HG03520 (cell line): Measurements from ENCODE around the gene NOM1.
"Not testable (repeated sequence)": the region's sequence is repeated elsewhere in the genome, so short reads cannot be mapped to it uniquely, and the experiment has no call there.

Source experiments
- ATAC-seq: cut with Tn5 transposase; IDR thresholded peaks from one replicate; pipeline ENCODE4 v1.9.1; 2021; ENCODE audit warnings: mild to moderate bottlenecking, moderate library complexity; ENCODE audit not compliant: unreplicated experiment

Gene NOM1

DNA sequence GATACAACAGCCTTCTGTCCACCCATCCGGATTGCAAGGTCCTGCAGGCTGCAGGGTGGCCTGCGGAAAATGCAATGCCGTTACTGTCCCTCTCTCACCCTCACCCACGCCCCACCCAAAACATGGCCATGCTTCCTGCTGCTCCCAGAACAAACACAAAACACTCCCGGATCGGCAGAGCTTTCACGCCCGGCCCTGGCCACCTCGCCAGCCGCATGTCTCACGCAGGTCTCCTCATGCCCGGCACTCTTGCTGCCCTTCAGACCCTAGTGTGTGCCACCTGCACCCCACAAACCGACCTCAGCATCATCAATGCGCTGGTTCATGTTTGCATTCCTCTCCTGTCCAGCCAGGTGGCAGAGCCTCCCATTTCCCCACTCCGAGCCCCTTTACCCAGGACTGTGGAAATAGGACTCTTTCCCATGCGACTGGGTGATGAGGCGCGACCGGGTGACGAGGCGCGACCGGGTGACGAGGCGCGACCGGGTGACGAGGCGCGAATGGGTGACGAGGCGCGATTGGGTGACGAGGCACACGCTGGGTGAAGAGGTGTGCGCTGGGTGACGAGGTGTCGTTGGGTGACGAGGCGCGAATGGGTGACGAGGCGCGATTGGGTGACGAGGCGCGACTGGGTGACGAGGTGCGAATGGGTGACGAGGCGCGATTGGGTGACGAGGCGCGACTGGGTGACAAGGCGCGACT is 8.9 kb upstream of the NOM1 start:
- ATAC-seq, result no peak

DNA sequence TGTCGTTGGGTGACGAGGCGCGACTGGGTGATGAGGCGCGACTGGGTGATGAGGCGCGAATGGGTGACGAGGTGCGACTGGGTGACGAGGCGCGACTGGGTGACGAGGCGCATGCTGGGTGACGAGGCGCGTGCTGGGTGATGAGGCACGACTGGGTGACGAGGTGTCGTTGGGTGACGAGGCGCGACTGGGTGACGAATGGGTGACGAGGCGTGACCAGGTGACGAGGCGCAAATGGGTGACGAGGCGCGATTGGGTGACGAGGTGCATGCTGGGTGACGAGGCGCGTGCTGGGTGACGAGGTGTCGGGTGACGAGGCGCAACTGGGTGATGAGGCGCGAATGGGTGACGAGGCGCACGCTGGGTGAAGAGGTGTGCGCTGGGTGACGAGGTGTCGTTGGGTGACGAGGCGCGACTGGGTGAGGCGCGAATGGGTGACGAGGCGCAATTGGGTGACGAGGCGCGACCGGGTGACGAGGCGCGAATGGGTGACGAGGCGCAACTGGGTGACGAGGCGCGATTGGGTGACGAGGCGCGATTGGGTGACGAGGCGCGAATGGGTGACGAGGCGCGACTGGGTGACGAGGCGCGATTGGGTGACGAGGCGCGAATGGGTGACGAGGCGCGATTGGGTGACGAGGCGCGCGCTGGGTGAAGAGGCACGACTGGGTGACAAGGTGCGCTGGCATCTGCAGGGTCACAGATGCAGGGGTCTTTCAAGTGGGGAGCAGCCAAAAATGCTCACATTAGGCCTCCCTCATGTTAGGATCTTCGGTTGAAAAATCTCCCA is 7.9 kb upstream of the NOM1 start:
- no peak for ATAC-seq

DNA sequence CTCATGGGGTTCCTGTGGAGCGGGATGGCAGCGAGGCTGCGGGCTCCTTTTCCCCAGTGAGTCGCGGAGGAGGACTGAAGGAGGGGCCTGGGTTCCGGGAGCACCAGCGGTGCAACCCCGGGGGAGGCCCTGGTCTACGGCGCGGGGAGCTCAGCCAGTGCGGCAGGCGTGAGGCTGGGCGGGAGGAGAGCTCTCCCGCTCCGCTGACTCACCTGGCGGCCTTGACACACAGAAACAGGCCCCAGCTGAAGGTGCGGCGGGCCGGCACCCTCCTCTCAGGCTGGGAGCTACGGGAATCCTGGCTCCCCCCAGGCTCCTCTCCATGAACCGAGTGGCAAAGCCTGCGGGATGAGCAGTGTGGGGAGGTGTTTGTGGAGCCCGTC is 6.8 kb upstream of the NOM1 start:
- ATAC-seq, result no peak

DNA sequence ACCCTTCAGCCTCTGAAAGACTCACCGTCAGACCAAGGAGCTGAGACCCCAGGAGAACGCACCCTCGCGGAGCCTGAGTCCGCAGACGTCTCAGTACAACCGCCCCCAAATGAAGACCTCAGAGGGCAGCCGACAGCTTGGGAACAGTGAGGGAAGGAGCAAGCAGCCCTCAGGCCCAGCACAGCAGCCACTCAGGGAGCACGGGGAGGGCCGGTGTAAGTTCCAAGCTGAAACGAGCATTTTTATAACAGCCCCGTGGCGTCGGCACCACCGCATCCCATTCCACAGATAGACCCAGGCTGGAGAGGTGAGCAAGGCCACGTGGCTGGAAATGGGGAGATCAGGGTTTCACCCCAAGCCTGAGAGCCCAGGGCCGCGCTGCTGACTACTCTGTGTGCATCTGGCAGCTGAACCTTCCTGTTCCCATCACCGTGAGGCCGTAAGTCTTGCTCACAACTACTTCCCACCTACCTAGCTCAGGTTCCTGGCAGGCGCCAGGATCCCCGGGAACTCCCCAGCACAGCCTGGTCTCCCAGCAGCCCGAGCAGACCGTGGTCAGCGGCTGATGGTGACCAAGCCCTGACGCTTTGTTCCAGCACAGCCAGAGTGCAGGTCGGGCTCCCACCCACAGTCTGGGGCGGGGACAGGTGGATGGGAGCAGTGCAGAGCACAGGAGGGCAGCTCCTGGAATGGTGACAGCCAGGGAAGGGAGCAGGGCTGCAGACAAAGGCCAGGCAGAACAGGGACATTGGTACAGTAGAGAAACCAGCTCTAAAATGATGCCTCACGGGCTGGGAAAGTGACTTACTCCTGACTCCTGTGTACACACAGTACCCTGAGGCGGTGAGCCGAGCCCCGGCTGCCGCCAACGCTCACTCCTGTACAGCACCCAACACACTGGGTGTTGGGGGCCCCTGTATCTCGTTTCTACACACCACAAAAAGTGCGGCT is 6.1 kb upstream of the NOM1 start:
- no peak for ATAC-seq

DNA sequence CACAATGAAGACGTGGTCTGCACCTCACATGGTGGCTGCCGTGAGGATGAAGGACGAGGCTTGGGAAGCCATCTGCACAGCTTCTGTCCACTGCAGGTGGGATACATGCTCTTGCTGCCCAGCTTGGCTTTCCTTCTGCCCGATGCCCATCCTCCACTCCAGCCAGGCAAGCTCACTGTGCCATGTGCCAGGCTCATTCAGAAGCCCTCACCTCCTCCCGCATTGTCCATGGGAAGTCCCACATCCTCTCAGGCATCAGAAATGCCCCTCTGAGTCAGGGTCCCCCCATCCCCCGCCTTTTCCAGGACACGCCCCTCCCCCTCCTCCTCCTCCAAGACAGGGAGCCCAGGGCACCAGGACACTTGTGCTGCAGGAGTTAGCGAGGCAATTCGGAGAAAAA is 4.6 kb upstream of the NOM1 start:
- no peak for ATAC-seq

DNA sequence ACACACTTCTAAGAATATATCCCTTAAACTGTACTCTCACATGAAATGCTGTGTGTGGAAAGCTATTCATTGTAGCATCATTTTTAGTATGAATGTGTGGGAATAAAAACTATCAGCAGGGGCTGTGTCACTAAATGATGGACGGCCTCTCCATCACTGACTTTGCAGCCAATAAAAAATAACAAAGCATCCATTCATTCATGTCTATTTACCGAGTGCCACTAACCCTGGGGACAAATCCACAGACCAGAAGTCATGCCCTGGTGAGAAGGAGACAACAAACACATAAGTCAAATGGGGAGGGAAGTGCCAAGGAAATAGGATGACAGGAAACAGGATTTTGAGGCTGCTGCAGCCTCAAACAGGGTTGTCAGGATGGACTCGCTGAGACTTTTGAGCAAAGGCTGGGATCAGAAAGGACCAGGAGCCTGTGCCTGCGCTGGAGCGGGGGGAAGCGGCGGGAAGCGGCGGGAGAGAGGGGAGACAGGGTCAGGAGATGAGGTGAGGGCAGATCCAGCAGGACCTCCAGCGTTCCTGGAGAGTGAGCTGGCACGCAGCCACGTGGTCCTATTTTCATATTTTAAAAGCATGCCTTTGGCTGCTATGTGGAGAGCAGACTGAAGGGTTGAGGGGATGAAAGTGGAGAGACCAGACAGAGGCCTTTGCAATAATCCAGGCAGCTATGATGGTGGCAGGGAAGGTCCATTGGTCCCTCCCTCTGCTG is 2.2 kb upstream of the NOM1 start:
- no peak for ATAC-seq

DNA sequence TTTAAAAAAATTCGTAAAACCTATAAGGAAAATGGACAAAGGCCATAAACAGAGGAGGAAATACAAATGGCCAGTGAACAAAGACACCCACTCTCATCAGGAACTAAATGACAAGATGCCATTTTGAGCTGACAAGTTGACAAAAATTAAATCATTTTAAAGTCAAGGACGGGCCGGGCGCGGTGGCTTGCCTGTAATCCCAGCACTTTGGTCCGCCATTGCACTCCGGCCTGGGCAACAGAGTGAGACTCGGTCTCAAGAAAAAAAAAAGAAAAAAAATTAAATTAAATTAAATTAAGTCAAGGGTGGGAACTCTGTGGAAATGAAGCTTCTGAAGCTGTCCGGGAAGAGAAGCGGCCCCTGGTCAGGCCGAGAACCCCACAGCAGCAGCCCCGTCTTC is 1.2 kb upstream of the NOM1 start:
- ATAC-seq, result no peak

DNA sequence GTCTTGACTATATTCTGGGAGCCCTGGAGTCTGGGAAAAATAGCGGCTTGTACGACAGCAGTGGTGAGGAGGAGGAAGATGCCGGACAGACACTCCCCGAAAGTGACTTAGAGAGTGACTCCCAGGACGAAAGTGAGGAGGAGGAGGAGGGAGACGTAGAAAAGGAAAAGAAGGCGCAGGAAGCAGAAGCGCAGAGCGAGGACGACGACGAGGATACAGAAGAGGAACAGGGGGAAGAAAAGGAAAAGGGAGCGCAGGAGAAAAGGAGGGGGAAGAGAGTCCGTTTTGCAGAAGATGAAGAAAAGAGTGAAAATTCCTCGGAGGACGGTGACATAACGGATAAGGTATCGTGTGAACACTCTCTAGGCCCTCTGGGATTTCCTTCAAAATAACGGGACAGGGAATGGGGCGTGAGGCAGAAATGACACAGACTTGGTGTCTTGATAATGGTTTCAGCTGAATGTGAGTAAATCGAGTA is 908 bp downstream of the NOM1 start:
- no peak for ATAC-seq

DNA sequence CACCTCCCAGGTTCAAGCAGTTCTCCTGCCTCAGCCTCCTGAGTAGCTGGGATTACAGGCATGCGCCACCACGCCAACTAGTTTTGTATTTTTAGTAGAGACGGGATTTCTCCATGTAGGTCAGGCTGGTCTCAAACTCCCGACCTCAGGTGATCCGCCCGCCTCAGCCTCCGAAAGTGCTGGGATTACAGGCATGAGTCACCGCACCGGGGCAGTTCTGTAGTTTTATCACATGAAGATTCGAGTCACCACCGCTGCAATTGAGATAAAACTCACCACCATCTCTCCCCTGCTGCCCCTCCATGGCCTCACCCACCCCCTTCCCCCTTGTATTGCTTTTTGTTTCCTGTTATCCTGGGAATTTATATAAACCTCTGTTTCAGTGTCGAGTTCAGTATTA is 3.7 kb downstream of the NOM1 start:
- not testable (repeated sequence) for ATAC-seq

DNA sequence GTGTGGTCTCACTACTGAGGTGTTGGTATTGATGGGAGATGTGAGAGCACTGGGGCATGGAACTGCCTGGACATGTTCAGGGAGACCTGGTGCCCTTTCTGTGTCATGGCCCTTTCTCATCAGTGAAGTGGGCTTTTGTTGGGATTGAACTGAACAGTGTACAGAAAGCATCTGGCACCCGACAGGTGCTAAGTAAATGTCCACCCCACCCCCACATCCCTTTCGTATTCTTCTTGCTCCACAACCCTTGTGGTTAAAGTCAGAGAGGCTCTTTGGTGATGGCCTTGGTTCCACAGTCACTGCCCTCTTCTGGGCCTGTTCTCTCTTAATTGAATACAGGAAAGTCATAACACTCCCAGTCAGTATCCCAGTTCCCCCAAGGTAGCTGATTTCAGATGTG is 5.4 kb downstream of the NOM1 start:
- ATAC-seq, result no peak

DNA sequence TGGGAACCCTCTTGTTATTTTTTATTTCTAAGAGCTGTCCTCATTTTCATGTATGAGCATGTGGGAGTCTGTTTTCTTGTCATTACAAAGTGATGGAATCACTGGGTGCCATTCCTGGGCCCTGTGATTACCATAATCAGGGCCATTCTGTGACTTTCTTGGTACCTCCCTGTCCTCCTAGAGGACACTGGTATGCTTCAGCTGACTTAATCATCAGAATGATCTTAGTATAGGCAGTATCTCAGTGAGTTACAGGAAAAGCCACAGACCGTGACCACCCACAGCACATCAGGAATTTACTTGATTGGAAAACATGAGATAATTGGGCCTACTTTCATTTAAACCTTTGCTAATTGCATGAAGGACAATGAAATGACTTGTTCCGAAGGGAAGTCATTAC is 7.2 kb downstream of the NOM1 start:
- no peak for ATAC-seq

DNA sequence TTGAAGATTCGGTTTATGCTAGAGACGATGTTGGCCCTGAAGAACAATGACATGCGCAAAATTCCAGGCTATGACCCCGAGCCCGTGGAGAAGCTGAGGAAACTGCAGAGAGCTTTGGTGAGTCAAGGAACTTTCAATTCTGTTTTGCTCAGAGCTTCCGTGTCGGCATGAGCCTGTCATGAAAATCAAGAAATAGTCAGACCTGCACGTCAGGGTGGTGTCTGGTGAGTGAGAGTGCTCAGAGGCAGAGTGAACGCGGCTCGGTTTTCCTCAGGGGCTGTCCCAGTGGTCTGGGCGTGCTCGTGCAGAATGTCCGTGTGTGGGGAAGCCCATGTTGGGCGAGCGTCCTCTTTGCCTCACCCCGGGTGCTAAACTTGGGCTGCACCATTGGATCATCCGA is 12.6 kb downstream of the NOM1 start:
- ATAC-seq, result no peak

DNA sequence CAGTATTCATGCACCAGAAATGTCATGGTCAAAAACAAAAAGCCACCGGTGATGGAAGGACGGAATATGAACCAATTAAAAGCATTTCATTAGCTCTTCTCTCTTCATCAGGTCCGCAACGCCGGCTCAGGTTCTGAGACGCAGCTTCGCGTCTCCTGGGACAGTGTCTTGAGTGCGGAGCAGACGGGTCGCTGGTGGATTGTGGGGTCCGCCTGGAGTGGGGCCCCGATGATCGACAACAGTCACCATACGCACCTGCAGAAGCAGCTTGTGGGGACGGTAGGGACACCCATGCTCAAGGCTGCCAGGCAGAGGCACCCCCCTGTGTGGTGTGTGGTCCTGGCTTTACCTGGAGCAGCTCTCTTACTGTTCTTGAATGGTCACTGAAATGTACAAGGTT is 13.4 kb downstream of the NOM1 start:
- ATAC-seq, result no peak

DNA sequence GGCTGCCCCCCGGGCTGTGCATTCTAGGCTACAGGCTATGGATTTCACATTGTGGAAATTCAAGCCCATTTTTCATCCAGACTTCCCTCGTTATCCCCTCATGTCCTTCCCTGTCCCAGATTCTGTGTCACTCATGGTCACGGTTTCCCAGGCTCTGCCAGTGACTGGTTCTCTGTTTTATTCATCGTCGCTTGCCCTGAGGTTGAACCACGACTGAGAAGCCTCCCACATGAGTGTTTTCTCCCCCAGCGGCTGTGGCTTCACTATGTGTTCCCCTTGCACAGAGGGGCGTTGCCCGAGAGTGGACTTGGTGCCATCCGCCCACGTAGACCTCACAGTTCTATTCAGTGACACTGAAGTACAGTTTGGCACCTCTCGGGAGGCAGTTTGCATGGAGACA is 14.0 kb downstream of the NOM1 start:
- no peak for ATAC-seq

DNA sequence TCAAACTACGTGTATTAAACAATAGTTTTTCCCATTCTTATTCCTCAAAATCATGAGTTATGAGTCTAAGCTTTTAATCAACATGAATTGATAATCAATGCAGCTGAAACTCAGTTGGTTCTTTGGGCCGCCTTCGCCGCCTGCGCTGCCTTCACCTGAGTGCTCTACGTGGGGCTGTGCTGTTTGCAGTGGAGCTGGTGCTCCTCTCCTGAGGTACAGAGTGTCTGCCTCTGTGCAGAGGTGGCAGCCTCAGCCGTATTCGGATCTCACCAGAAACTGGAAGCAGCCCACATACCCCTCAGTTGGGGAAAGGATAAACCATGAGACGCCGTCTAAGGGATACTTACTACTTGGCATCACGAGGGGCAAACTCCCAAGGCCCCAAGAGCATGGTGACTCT is 15.5 kb downstream of the NOM1 start:
- ATAC-seq, result no peak

DNA sequence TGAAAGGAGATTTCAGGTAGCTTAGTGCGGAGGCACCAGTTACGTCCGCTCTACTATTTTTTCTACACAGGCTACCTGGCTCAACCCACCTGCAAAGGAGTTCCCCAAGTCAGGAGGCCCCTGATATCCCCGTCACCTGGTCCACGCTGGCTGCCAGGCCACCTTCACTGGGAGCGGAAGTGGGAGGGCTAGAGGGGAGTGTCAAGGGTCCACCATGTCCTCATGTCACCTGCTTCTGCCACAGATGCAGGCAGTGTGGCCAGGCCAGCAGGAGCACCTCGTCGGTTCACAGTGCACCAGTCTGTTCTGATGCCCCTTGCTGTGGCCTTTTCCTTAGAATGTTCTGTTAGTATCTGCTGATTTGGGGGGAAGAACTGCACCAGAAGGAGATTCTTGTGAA is 16.9 kb downstream of the NOM1 start:
- ATAC-seq, result no peak

DNA sequence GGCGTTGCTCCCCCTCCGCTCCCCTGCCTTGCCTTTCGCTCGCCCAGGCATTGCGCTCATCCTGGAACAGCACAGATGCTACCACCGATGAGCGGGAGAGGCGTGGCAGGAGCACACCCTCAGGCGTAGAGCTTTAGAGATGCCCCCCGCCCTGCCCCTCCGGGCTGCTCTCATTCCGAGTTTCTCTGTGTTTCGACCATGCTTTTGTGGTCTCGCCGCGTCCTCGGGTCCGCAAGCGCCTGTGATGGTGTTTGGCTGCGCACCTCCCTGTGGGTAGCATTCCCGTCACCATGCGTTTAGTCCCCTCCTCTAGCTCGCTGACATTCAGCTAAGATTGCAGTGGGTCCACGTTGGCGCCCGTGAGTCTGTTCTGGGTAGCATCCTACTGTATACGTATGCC is 18.7 kb downstream of the NOM1 start:
- ATAC-seq, result no peak

DNA sequence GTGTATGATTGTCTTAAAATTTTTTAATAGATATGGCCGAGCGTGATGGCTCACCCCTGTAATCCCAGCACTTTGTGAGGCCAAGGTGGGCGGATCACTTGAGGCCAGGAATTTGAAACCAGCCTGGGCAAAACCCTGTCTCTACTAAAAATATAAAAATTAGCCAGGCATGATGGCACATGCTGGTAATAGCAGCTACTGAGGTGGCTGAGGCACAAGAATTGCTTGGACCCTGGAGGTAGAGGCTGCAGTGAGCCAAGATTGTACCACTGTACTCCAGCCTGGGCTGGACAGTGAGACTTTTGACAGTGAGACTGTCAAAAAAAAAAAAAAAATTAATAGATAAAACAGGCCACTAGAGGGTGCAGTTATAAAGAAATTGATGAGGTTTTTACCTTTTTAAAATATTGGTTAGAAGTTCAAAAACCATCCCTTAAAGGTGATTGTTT is 20.5 kb downstream of the NOM1 start:
- no peak for ATAC-seq

DNA sequence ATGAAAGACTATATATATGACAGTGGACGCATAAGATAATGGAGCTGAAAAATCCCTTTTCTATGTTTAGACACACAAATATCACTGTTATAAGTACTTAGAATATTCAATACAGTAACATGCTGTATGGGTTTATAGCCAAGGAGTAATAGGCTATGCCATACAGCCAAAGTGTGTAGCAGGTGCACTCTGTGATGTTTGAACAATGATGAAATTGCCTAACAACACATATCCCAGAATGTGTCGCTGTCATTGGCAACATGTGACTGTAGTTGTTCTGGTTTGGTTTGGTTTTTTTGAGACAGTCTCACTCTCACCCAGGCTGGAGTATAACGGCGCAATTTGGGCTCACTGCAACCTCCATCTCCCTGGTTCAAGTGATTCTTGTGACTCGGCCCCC is 26.1 kb downstream of the NOM1 start:
- ATAC-seq, result no peak

DNA sequence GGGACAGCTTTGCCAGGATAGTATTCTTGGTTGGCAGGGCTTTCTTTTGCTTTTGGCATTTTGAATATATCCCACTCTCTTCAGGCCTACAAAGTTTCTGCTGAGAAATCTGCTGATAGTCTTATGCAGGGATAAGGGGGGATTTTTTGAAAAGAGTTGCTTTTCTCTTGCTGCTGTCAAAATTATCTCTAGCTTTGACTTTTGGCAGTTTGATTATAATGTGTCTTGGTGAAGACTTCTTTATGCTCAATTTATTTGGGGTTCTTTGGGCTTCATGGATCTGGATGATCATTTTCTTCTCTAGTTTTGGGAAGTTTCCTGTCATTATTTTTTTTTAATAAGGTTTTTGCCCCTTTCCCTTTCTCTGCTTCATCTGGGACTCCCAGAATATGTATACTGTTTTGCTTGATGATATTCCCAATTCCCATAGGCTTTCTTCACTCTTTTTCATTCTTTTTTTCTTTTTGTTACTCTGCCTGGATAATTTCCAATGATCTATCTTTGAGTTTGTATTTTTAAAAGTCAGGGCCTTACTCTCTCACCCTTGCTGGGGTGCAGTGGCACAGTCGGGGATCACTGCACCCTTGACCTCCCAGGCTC is 29.6 kb downstream of the NOM1 start:
- ATAC-seq, result no peak
